ENCODE data around the gene CCDC160.

- TF ChIP-seq, protein P1, sequence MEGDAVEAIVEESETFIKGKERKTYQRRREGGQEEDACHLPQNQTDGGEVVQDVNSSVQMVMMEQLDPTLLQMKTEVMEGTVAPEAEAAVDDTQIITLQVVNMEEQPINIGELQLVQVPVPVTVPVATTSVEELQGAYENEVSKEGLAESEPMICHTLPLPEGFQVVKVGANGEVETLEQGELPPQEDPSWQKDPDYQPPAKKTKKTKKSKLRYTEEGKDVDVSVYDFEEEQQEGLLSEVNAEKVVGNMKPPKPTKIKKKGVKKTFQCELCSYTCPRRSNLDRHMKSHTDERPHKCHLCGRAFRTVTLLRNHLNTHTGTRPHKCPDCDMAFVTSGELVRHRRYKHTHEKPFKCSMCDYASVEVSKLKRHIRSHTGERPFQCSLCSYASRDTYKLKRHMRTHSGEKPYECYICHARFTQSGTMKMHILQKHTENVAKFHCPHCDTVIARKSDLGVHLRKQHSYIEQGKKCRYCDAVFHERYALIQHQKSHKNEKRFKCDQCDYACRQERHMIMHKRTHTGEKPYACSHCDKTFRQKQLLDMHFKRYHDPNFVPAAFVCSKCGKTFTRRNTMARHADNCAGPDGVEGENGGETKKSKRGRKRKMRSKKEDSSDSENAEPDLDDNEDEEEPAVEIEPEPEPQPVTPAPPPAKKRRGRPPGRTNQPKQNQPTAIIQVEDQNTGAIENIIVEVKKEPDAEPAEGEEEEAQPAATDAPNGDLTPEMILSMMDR (conservative IDR thresholded peaks at IDR 0.05) = no peak
- no peak for TF ChIP-seq EZH2 (IDR thresholded peaks at IDR 0.05; ENCODE audit: low read depth)
Observed at GRCh38 chrX:134247492-134247891, 10.5 kb downstream of the CCDC160 start.
